WTC11 (cell line): ENCODE measurements around the gene CDK18.

Experiments used
- ESRRA ChIP-seq: sonication (generic); formaldehyde crosslinking; IDR thresholded peaks from 2 replicates; pipeline ENCODE4 v1.8.1; 2022; ENCODE audit warnings: mild to moderate bottlenecking, missing genetic modification reagents, borderline replicate concordance
- MXD4 ChIP-seq: fragments of 250-450 bp; sonication (Bioruptor Pico); IDR thresholded peaks from 2 replicates; pipeline ENCODE4 v1.8.0; 2021; ENCODE audit warnings: mild to moderate bottlenecking, moderate library complexity, borderline replicate concordance
- SMAD4 ChIP-seq: sonication (generic); formaldehyde crosslinking; IDR thresholded peaks from 2 replicates; pipeline ENCODE4 v1.8.0; 2022; ENCODE audit warnings: mild to moderate bottlenecking, missing genetic modification reagents
- TP53 ChIP-seq: sonication (generic); formaldehyde crosslinking; IDR thresholded peaks from 2 replicates; pipeline ENCODE4 v1.8.1; 2023; ENCODE audit warnings: mild to moderate bottlenecking, missing genetic modification reagents
- TF ChIP-seq, protein P1 (sequence below): fragments of 200-600 bp; IDR thresholded peaks from 2 replicates; pipeline ENCODE4 v1.8.0; 2022; ENCODE audit warnings: antibody characterized with exemption
- TF ChIP-seq, protein P2 (sequence below): sonication (generic); formaldehyde crosslinking; IDR thresholded peaks from 2 replicates; pipeline ENCODE4 v1.8.0; 2022; ENCODE audit warnings: mild to moderate bottlenecking, missing genetic modification reagents
- TF ChIP-seq, protein P3 (sequence below): fragments of 250-450 bp; sonication (Bioruptor Pico); IDR thresholded peaks from 2 replicates; pipeline ENCODE4 v1.9.0; 2021; ENCODE audit warnings: mild to moderate bottlenecking

- no peak for TF ChIP-seq TP53 (CRISPR knock-in tag)
- no peak for TF ChIP-seq ESRRA (CRISPR knock-in tag)
- TF ChIP-seq, protein P1, sequence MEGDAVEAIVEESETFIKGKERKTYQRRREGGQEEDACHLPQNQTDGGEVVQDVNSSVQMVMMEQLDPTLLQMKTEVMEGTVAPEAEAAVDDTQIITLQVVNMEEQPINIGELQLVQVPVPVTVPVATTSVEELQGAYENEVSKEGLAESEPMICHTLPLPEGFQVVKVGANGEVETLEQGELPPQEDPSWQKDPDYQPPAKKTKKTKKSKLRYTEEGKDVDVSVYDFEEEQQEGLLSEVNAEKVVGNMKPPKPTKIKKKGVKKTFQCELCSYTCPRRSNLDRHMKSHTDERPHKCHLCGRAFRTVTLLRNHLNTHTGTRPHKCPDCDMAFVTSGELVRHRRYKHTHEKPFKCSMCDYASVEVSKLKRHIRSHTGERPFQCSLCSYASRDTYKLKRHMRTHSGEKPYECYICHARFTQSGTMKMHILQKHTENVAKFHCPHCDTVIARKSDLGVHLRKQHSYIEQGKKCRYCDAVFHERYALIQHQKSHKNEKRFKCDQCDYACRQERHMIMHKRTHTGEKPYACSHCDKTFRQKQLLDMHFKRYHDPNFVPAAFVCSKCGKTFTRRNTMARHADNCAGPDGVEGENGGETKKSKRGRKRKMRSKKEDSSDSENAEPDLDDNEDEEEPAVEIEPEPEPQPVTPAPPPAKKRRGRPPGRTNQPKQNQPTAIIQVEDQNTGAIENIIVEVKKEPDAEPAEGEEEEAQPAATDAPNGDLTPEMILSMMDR: no peak
- TF ChIP-seq, protein P2, sequence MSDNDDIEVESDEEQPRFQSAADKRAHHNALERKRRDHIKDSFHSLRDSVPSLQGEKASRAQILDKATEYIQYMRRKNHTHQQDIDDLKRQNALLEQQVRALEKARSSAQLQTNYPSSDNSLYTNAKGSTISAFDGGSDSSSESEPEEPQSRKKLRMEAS (CRISPR knock-in tag): no peak
- TF ChIP-seq, protein P3, sequence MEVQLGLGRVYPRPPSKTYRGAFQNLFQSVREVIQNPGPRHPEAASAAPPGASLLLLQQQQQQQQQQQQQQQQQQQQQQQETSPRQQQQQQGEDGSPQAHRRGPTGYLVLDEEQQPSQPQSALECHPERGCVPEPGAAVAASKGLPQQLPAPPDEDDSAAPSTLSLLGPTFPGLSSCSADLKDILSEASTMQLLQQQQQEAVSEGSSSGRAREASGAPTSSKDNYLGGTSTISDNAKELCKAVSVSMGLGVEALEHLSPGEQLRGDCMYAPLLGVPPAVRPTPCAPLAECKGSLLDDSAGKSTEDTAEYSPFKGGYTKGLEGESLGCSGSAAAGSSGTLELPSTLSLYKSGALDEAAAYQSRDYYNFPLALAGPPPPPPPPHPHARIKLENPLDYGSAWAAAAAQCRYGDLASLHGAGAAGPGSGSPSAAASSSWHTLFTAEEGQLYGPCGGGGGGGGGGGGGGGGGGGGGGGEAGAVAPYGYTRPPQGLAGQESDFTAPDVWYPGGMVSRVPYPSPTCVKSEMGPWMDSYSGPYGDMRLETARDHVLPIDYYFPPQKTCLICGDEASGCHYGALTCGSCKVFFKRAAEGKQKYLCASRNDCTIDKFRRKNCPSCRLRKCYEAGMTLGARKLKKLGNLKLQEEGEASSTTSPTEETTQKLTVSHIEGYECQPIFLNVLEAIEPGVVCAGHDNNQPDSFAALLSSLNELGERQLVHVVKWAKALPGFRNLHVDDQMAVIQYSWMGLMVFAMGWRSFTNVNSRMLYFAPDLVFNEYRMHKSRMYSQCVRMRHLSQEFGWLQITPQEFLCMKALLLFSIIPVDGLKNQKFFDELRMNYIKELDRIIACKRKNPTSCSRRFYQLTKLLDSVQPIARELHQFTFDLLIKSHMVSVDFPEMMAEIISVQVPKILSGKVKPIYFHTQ (CRISPR knock-in tag): no peak
- TF ChIP-seq MXD4 (CRISPR knock-in tag): no peak
- TF ChIP-seq SMAD4: no peak
These were observed 32.4 kb downstream of the CDK18 start for GRCh38 chr1:205536759-205537361.
